Activated naive CD8-positive, alpha-beta T cell treated with anti-CD3 and anti-CD28 coated beads, Interleukin-2, amount 10 ng/mL, durations not matched to agents 7 days and 5 days (primary cell): ENCODE data around the gene POLR2C. TPM values are rescaled to one million over a fixed set of nuclear protein-coding genes. Genes with fewer than 3 reads are reported as not detected.
"Not testable (repeated sequence)": the region's sequence is repeated elsewhere in the genome, so short reads cannot be mapped to it uniquely, and the experiment has no call there.

Experiments
- ATAC-seq: fragments of 150-1000 bp; cut with Tn5 transposase; one replicate; pipeline ENCODE4 v1.10.0; 2021; ENCODE audit warnings: low read depth, moderate library complexity
- POLR2A ChIA-PET: fragments of 350-600 bp; sonication (Branson Sonifier 250); formaldehyde crosslinking; loops from one replicate; lab custom pipeline; 2021; ENCODE audit warnings: antibody characterized with exemption; lab: Charles Lee
- DNase-seq: peaks from one replicate; pipeline ENCODE4 v3.0.0; 2021
- H3K27ac Mint-ChIP-seq: one replicate; pipeline ENCODE4 v1.8.0; 2022; ENCODE audit warnings: mild to moderate bottlenecking, mixed read lengths
- H3K27me3 Mint-ChIP-seq: one replicate; pipeline ENCODE4 v1.8.0; 2022; ENCODE audit warnings: mild to moderate bottlenecking, moderate library complexity, mixed read lengths
- H3K36me3 Mint-ChIP-seq: one replicate; pipeline ENCODE4 v1.8.0; 2021; ENCODE audit warnings: mild to moderate bottlenecking, mixed read lengths
- H3K4me1 Mint-ChIP-seq: one replicate; pipeline ENCODE4 v1.8.0; 2021; ENCODE audit warnings: mixed read lengths
- H3K4me3 Mint-ChIP-seq: one replicate; pipeline ENCODE4 v1.8.0; 2022; ENCODE audit warnings: mild to moderate bottlenecking, moderate library complexity, mixed read lengths
- H3K9me3 Mint-ChIP-seq: one replicate; pipeline ENCODE4 v1.8.0; 2021; ENCODE audit warnings: mixed read lengths
- total RNA-seq, 2 experiments: library from RNA; stranded (reverse); gene quantifications; one replicate each; pipeline ENCODE4 v1.2.3, GENCODE V29; 2021

Gene POLR2C
- total RNA-seq, 2 experiments from 2014 or later: 61.1 to 63.6 TPM

GRCh38 chr16:57485916-57486857, 23.7 kb downstream of the POLR2C start, which contains the start of gene DOK4:
TSS of gene DOK4 (minus strand) at chr16:57486493. CDS start at chr16:57479507, 6,986 bp downstream.
- DNase-seq: peak; percentile 89
- POLR2A ChIA-PET: interaction anchor here (0.8 to 2.4 kb wide), 8 partner anchors 15 to 60 kb away, joined by 3 to 10 read pairs (median 4); partner anchors contain the start of genes ADGRG5, CCDC102A, CIAPIN1 and COQ9
- H3K4me1 Mint-ChIP-seq: peaks cover 13% of the 10 kb centered on the region
- H3K27me3 Mint-ChIP-seq: peaks cover 6% of the 10 kb centered on the region
- peak within 1 kb of the TSS; percentile 82 for H3K27ac Mint-ChIP-seq
- H3K36me3 Mint-ChIP-seq: no peaks in the 10 kb centered on the region
- no peaks in the 10 kb centered on the region for H3K9me3 Mint-ChIP-seq
- peak; percentile 92 for ATAC-seq
- H3K4me3 Mint-ChIP-seq: peak within 1 kb of the TSS; percentile 87

GRCh38 chr16:57486858-57487834, 24.7 kb downstream of the POLR2C start:
- DNase-seq: no peak

GRCh38 chr16:57489229-57489628, 26.8 kb downstream of the POLR2C start:
- ATAC-seq: no peak
- no peaks in the 10 kb centered on the region for H3K36me3 Mint-ChIP-seq
- H3K27ac Mint-ChIP-seq: no peak overlapping the region
- H3K4me3 Mint-ChIP-seq: no peak overlapping the region
- POLR2A ChIA-PET: no interaction called here
- DNase-seq: no peak
- no peaks in the 10 kb centered on the region for H3K9me3 Mint-ChIP-seq
- peaks cover 15% of the 10 kb centered on the region for H3K4me1 Mint-ChIP-seq
- H3K27me3 Mint-ChIP-seq: peaks cover 21% of the 10 kb centered on the region

More at GRCh38 chr16:57486858-57487834, 24.7 kb downstream of the POLR2C start:
- Mint-ChIP-seq H3K27me3 (peaks cover 14% of the 10 kb centered on the region), H3K4me3 (peak overlapping the region; percentile 82), H3K36me3 (no peaks in the 10 kb centered on the region), H3K27ac (peak overlapping the region; percentile 82), H3K9me3 (no peaks in the 10 kb centered on the region), H3K4me1 (peaks cover 13% of the 10 kb centered on the region)
- POLR2A ChIA-PET: interaction anchor here (1.2 to 2.4 kb wide), 6 partner anchors 14 to 50 kb away, joined by 3 to 10 read pairs (median 5); partner anchors contain the start of genes CCDC102A, CIAPIN1, COQ9 and POLR2C
- no peak for ATAC-seq

- DNase-seq (no peak), ATAC-seq (no peak)
- Mint-ChIP-seq H3K36me3 (no peaks in the 10 kb centered on the region), H3K27ac (no peak overlapping the region), H3K4me1 (peaks cover 2% of the 10 kb centered on the region), H3K27me3 (peaks cover 18% of the 10 kb centered on the region), H3K4me3 (no peak overlapping the region), H3K9me3 (no peaks in the 10 kb centered on the region)
- POLR2A ChIA-PET: no interaction called here
Observed at GRCh38 chr16:57493767-57494166, 31.3 kb downstream of the POLR2C start.

- H3K4me1 Mint-ChIP-seq: peaks cover 24% of the 10 kb centered on the region
- H3K9me3 Mint-ChIP-seq: no peaks in the 10 kb centered on the region
- DNase-seq (no peak), ATAC-seq (no peak)
- H3K4me3 Mint-ChIP-seq: no peak overlapping the region
- POLR2A ChIA-PET: no interaction called here
- H3K36me3 Mint-ChIP-seq: no peaks in the 10 kb centered on the region
- no peak overlapping the region for H3K27ac Mint-ChIP-seq
- H3K27me3 Mint-ChIP-seq: peaks cover 7% of the 10 kb centered on the region
Observed at GRCh38 chr16:57497121-57497520, 34.6 kb downstream of the POLR2C start.

GRCh38 chr16:57498031-57498430, 35.6 kb downstream of the POLR2C start:
- H3K9me3 Mint-ChIP-seq: no peaks in the 10 kb centered on the region
- ATAC-seq (no peak), DNase-seq (no peak)
- no peaks in the 10 kb centered on the region for H3K27me3 Mint-ChIP-seq
- H3K27ac Mint-ChIP-seq: no peak overlapping the region
- POLR2A ChIA-PET: no interaction called here
- H3K4me1 Mint-ChIP-seq: peaks cover 22% of the 10 kb centered on the region
- H3K4me3 Mint-ChIP-seq: no peak overlapping the region
- no peaks in the 10 kb centered on the region for H3K36me3 Mint-ChIP-seq

GRCh38 chr16:57499941-57500340, 37.5 kb downstream of the POLR2C start:
- not testable (repeated sequence) for H3K36me3 Mint-ChIP-seq, DNase-seq, H3K27me3 Mint-ChIP-seq, H3K9me3 Mint-ChIP-seq, H3K4me3 Mint-ChIP-seq, ATAC-seq
- POLR2A ChIA-PET: interaction anchor here (0.7 to 1.5 kb wide), 3 partner anchors 38 to 236 kb away, joined by 3 to 5 read pairs (median 3); partner anchors contain the start of genes ADGRG5, KATNB1 and POLR2C
- Mint-ChIP-seq H3K4me1 (peaks cover 22% of the 10 kb centered on the region), H3K27ac (peak overlapping the region; percentile 81)

- peak; percentile 91 for ATAC-seq
- Mint-ChIP-seq H3K27ac (peak overlapping the region; percentile 81), H3K36me3 (no peaks in the 10 kb centered on the region), H3K4me3 (peak overlapping the region; percentile 29), H3K9me3 (no peaks in the 10 kb centered on the region), H3K27me3 (no peaks in the 10 kb centered on the region), H3K4me1 (peaks cover 22% of the 10 kb centered on the region)
- DNase-seq: peak; percentile 61
- POLR2A ChIA-PET: interaction anchor here (0.7 to 1.5 kb wide), 6 partner anchors 13 to 310 kb away, joined by 3 to 7 read pairs (median 4); partner anchors contain the start of genes ADGRG5 and POLR2C
Observed at GRCh38 chr16:57500578-57501111, 38.2 kb downstream of the POLR2C start.

- Mint-ChIP-seq H3K9me3 (no peaks in the 10 kb centered on the region), H3K4me1 (peaks cover 22% of the 10 kb centered on the region), H3K36me3 (no peaks in the 10 kb centered on the region), H3K27me3 (no peaks in the 10 kb centered on the region), H3K27ac (peak overlapping the region; percentile 81), H3K4me3 (peak overlapping the region; percentile 11)
- POLR2A ChIA-PET: interaction anchor here (0.7 to 1.5 kb wide), 5 partner anchors 14 to 85 kb away, joined by 3 to 5 read pairs (median 4); partner anchors contain the start of gene ADGRG5
- ATAC-seq: no peak
- no peak for DNase-seq
Observed at GRCh38 chr16:57501492-57501891, 39.0 kb downstream of the POLR2C start.

GRCh38 chr16:57502048-57502775, 39.7 kb downstream of the POLR2C start:
- Mint-ChIP-seq H3K9me3 (no peaks in the 10 kb centered on the region), H3K4me1 (peaks cover 22% of the 10 kb centered on the region), H3K27ac (peak overlapping the region; percentile 30), H3K4me3 (no peak overlapping the region), H3K27me3 (no peaks in the 10 kb centered on the region), H3K36me3 (no peaks in the 10 kb centered on the region)
- POLR2A ChIA-PET: interaction anchor here (0.7 to 1.3 kb wide), 2 partner anchors 42 to 86 kb away, joined by 4 to 5 read pairs; no protein-coding TSS in a partner anchor
- no peak for ATAC-seq
- no peak for DNase-seq

- POLR2A ChIA-PET: no interaction called here
- Mint-ChIP-seq H3K27ac (no peak overlapping the region), H3K4me1 (peaks cover 23% of the 10 kb centered on the region), H3K36me3 (no peaks in the 10 kb centered on the region), H3K9me3 (no peaks in the 10 kb centered on the region), H3K27me3 (no peaks in the 10 kb centered on the region), H3K4me3 (no peak overlapping the region)
- ATAC-seq (no peak), DNase-seq (no peak)
Observed at GRCh38 chr16:57503366-57503765, 40.9 kb downstream of the POLR2C start.

- no peak for ATAC-seq
Observed at GRCh38 chr16:57504001-57504400, 41.5 kb downstream of the POLR2C start.

More at GRCh38 chr16:57504001-57504400, 41.5 kb downstream of the POLR2C start:
- Mint-ChIP-seq H3K4me3 (no peak overlapping the region), H3K36me3 (no peaks in the 10 kb centered on the region), H3K27me3 (no peaks in the 10 kb centered on the region), H3K4me1 (peaks cover 22% of the 10 kb centered on the region), H3K27ac (no peak overlapping the region), H3K9me3 (no peaks in the 10 kb centered on the region)
- POLR2A ChIA-PET: no interaction called here
- no peak for DNase-seq
